SKM-1 (cell line): ENCODE results near the gene PNLDC1.
"Not testable (repeated sequence)": the region's sequence is repeated elsewhere in the genome, so short reads cannot be mapped to it uniquely, and the experiment has no call there.

Experiments
- DNase-seq: peaks from one replicate; lab custom pipeline; 2025; ENCODE audit not compliant: unreplicated experiment; lab: John Stamatoyannopoulos, UW

PNLDC1 gene

GRCh38 chr6:159819098-159819497 lies 19.0 kb downstream of the PNLDC1 start:
- no peak for DNase-seq

GRCh38 chr6:159819932-159820640 lies 20.0 kb downstream of the PNLDC1 start:
- peak; percentile 80 for DNase-seq

GRCh38 chr6:159821122-159821521 lies 21.0 kb downstream of the PNLDC1 start:
- DNase-seq, result no peak

GRCh38 chr6:159821726-159822125 lies 21.6 kb downstream of the PNLDC1 start:
- no peak for DNase-seq

- DNase-seq, result no peak
These were observed 23.9 kb downstream of the PNLDC1 start for GRCh38 chr6:159823953-159824352.

- DNase-seq, result not testable (repeated sequence)
These were observed 24.6 kb downstream of the PNLDC1 start for GRCh38 chr6:159824690-159825089.

- no peak for DNase-seq
These were observed 25.9 kb downstream of the PNLDC1 start for GRCh38 chr6:159826004-159826403.

- DNase-seq, result no peak
These were observed 27.0 kb downstream of the PNLDC1 start for GRCh38 chr6:159826968-159827647.

- DNase-seq, result no peak
These were observed 28.0 kb downstream of the PNLDC1 start for GRCh38 chr6:159828074-159828473.

GRCh38 chr6:159829526-159829925 lies 29.4 kb downstream of the PNLDC1 start:
- DNase-seq, result peak; percentile 31

GRCh38 chr6:159830501-159831372 lies 30.7 kb downstream of the PNLDC1 start:
- no peak for DNase-seq

GRCh38 chr6:159831373-159831679 lies 31.2 kb downstream of the PNLDC1 start:
- DNase-seq, result no peak

- DNase-seq, result no peak
These were observed 32.9 kb downstream of the PNLDC1 start for GRCh38 chr6:159832946-159833345.

- DNase-seq, result no peak
These were observed 33.5 kb downstream of the PNLDC1 start for GRCh38 chr6:159833556-159833955.

GRCh38 chr6:159833997-159834603 lies 34.0 kb downstream of the PNLDC1 start:
- no peak for DNase-seq

GRCh38 chr6:159836718-159837490 lies 36.8 kb downstream of the PNLDC1 start:
- no peak for DNase-seq

GRCh38 chr6:159837511-159837910 lies 37.4 kb downstream of the PNLDC1 start:
- DNase-seq, result no peak

GRCh38 chr6:159838020-159838744 lies 38.1 kb downstream of the PNLDC1 start:
- DNase-seq, result no peak

- no peak for DNase-seq
These were observed 42.0 kb downstream of the PNLDC1 start for GRCh38 chr6:159842035-159842434.
